Natural killer cell (primary cell): ENCODE data around the gene GOLGA3. TPM values are rescaled to one million over a fixed set of nuclear protein-coding genes. Genes with fewer than 3 reads are reported as not detected.

Experiments
- ATAC-seq, 3 donors: fragments of 150-1000 bp in 2 of 3; fragments of 200-7000 bp in 1 of 3; cut with Tn5 transposase; 1 replicate in 1 of 3; 2 replicates in 2 of 3; pipeline ENCODE4 v1.10.0; 2021; ENCODE audit warnings: mild to moderate bottlenecking in 2 of 3, moderate library complexity in 2 of 3
- DNase-seq, 2 donors: peaks; one replicate each; pipeline versions ENCODE4 v3.0.0 to v3.0.0-alpha.2; 2013 to 2021; ENCODE audit warnings: mixed read lengths in 1 of 2
- H3K27ac ChIP-seq: one replicate; pipeline ENCODE4 v1.5.1; 2013; ENCODE audit warnings: mild to moderate bottlenecking, low read length
- H3K27me3 ChIP-seq: one replicate; pipeline ENCODE4 v1.6.1; 2013; ENCODE audit warnings: low read length; ENCODE audit not compliant: control insufficient read depth, insufficient read depth
- H3K36me3 ChIP-seq: one replicate; pipeline ENCODE4 v1.6.1; 2013; ENCODE audit warnings: low read length; ENCODE audit not compliant: control insufficient read depth, insufficient read depth
- H3K4me1 ChIP-seq: one replicate; pipeline ENCODE4 v1.6.1; 2013; ENCODE audit warnings: low read length; ENCODE audit not compliant: control insufficient read depth, insufficient read depth
- H3K4me3 ChIP-seq: one replicate; pipeline ENCODE4 v1.5.1; 2013; ENCODE audit warnings: low read length
- H3K9me3 ChIP-seq: one replicate; pipeline ENCODE4 v1.6.1; 2013; ENCODE audit warnings: low read length; ENCODE audit not compliant: control insufficient read depth, insufficient read depth
- H3K27ac Mint-ChIP-seq, 2 donors: one replicate each; pipeline ENCODE4 v1.8.0; 2022; ENCODE audit warnings: mild to moderate bottlenecking in 2 of 2, mixed read lengths in 2 of 2, moderate library complexity in 1 of 2
- H3K27me3 Mint-ChIP-seq, 2 donors: one replicate each; pipeline ENCODE4 v1.8.0; 2022; ENCODE audit warnings: low read depth in 2 of 2, mixed read lengths in 2 of 2
- H3K36me3 Mint-ChIP-seq: one replicate; pipeline ENCODE4 v1.8.0; 2022; ENCODE audit warnings: mixed read lengths
- H3K4me1 Mint-ChIP-seq, 2 donors: one replicate each; pipeline ENCODE4 v1.8.0; 2022; ENCODE audit warnings: mixed read lengths in 2 of 2
- H3K4me3 Mint-ChIP-seq: one replicate; pipeline ENCODE4 v1.8.0; 2022; ENCODE audit warnings: mild to moderate bottlenecking, moderate library complexity, mixed read lengths
- H3K9me3 Mint-ChIP-seq, 2 donors: one replicate each; pipeline ENCODE4 v1.8.0; 2022; ENCODE audit warnings: mixed read lengths in 2 of 2
- WGBS: methylation state at CpG from one replicate; pipeline ENCODE4 v1.1.7; 2013; ENCODE audit warnings: missing lambda C conversion rate; ENCODE audit not compliant: insufficient coverage; 5-methylcytosine and 5-hydroxymethylcytosine counted together
- intact Hi-C: fragments of 100-400 bp; cut with micrococcal nuclease; formaldehyde crosslinking; loops from one replicate; pipeline ENCODE4 v1.14.2; 2022
- total RNA-seq, 4 donors: library from RNA; stranded (reverse); fragments of 120-200 nt in 1 of 4; gene quantifications; one replicate each; pipeline versions ENCODE4 v1.2.3 to v1.2.4, GENCODE V29; 2013 to 2022
- TF ChIP-seq, protein P1 (sequence below): fragments of 200-600 bp; IDR thresholded peaks from one replicate; pipeline ENCODE4 v1.8.0; 2022; ENCODE audit warnings: antibody characterized with exemption

The GOLGA3 gene
- total RNA-seq, 3 donors from 2014 or later (not counting 1 experiment from before 2014, with no cell fraction given) = 39.1 to 54.3 (median 50.9) TPM

- Histone ChIP-seq H3K27ac (no peak overlapping the region), H3K9me3 (no peaks in the 10 kb centered on the region), H3K36me3 (peaks cover 76% of the 10 kb centered on the region), H3K4me3 (no peak overlapping the region), H3K4me1 (no peaks in the 10 kb centered on the region), H3K27me3 (no peaks in the 10 kb centered on the region)
- intact Hi-C loops = no loop called here
- Mint-ChIP-seq H3K9me3 (no peaks in the 10 kb centered on the region), H3K4me3 (no peak overlapping the region), H3K27me3 (no peaks in the 10 kb centered on the region), H3K27ac (peak overlapping the region; percentile 18 to 44), H3K36me3 (peaks cover 16% of the 10 kb centered on the region), H3K4me1 (no peaks in the 10 kb centered on the region)
- TF ChIP-seq, protein P1, sequence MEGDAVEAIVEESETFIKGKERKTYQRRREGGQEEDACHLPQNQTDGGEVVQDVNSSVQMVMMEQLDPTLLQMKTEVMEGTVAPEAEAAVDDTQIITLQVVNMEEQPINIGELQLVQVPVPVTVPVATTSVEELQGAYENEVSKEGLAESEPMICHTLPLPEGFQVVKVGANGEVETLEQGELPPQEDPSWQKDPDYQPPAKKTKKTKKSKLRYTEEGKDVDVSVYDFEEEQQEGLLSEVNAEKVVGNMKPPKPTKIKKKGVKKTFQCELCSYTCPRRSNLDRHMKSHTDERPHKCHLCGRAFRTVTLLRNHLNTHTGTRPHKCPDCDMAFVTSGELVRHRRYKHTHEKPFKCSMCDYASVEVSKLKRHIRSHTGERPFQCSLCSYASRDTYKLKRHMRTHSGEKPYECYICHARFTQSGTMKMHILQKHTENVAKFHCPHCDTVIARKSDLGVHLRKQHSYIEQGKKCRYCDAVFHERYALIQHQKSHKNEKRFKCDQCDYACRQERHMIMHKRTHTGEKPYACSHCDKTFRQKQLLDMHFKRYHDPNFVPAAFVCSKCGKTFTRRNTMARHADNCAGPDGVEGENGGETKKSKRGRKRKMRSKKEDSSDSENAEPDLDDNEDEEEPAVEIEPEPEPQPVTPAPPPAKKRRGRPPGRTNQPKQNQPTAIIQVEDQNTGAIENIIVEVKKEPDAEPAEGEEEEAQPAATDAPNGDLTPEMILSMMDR = no peak
- ATAC-seq = no peak
- no peak for DNase-seq
- 92% methylated on average over 30 of the region's 30 CpGs for WGBS
Observed at GRCh38 chr12:132723015-132723763, 105.5 kb downstream of the GOLGA3 start.

- TF ChIP-seq, protein P1 = no peak
- no peak for DNase-seq
- ATAC-seq = no peak
- H3K4me1 Mint-ChIP-seq = no peaks in the 10 kb centered on the region
- peaks cover 4% of the 10 kb centered on the region for H3K36me3 Mint-ChIP-seq
- H3K9me3 Mint-ChIP-seq = no peaks in the 10 kb centered on the region
- H3K27me3 Mint-ChIP-seq = no peaks in the 10 kb centered on the region
- H3K9me3 ChIP-seq = no peaks in the 10 kb centered on the region
- no peaks in the 10 kb centered on the region for H3K4me1 ChIP-seq
- 96% methylated on average over 25 of the region's 25 CpGs for WGBS
- no peaks in the 10 kb centered on the region for H3K27me3 ChIP-seq
- intact Hi-C loops = no loop called here
- no peak overlapping the region for H3K27ac ChIP-seq
- no peak overlapping the region for H3K27ac Mint-ChIP-seq
- no peak overlapping the region for H3K4me3 Mint-ChIP-seq
- peaks cover 67% of the 10 kb centered on the region for H3K36me3 ChIP-seq
- no peak overlapping the region for H3K4me3 ChIP-seq
Observed at GRCh38 chr12:132720606-132721345, 107.9 kb downstream of the GOLGA3 start.

DNA sequence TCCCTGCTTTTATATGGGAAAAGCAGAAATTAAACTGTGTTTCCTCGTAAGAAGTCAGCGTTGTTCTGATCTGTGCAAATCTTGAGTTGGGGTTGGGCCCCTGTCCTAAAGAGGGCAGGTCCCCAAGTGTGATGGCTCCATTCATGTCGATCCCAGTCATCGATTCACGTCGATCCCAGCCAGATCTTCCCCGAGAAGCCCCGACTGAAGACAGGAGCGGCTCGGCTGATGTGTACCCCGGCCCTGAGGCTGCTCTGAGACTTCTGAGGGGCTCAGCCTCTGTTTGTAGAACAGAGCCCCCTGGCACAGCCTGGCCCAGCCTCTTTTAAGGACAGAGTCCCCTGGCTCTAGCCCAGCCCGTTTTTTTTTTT lies 108.7 kb downstream of the GOLGA3 start:
- Mint-ChIP-seq H3K27me3 (no peaks in the 10 kb centered on the region), H3K36me3 (no peaks in the 10 kb centered on the region), H3K4me3 (no peak overlapping the region), H3K4me1 (no peaks in the 10 kb centered on the region), H3K9me3 (no peaks in the 10 kb centered on the region), H3K27ac (no peak overlapping the region)
- no peak for DNase-seq
- WGBS = 95% methylated on average over 12 of the region's 12 CpGs
- H3K4me3 ChIP-seq = no peak overlapping the region
- H3K27ac ChIP-seq = no peak overlapping the region
- no peaks in the 10 kb centered on the region for H3K27me3 ChIP-seq
- H3K9me3 ChIP-seq = no peaks in the 10 kb centered on the region
- no peaks in the 10 kb centered on the region for H3K4me1 ChIP-seq
- TF ChIP-seq, protein P1 = no peak
- intact Hi-C loops = no loop called here
- ATAC-seq = no peak
- peaks cover 64% of the 10 kb centered on the region for H3K36me3 ChIP-seq
